HepG2 (cell line): ENCODE data around the gene RHOBTB3. TPM values are rescaled to one million over a fixed set of nuclear protein-coding genes. Genes with fewer than 3 reads are reported as not detected.

Experiments
- ATAC-seq: fragments of 200-7000 bp; cut with Tn5 transposase; 3 replicates; pipeline ENCODE4 v1.9.1; 2020; ENCODE audit warnings: mild to moderate bottlenecking, moderate library complexity
- BruUV-seq: library from RNA; stranded (reverse); fragments of 400-500 nt; replicated peaks from 2 replicates; lab custom pipeline; 2021; lab: Mats Ljungman, UMichigan
- CTCF ChIA-PET: fragments of 300-600 bp; formaldehyde crosslinking; extraction: SDS; loops from one replicate; lab custom pipeline; 2021; ENCODE audit warnings: low total read pairs, inconsistent platforms, low intra/inter-chr PET ratio; lab: Yijun Ruan, JAX
- POLR2A ChIA-PET: fragments of 350-600 bp; sonication (Branson Sonifier 250); formaldehyde crosslinking; loops from one replicate; lab custom pipeline; 2020; ENCODE audit warnings: antibody characterized with exemption, inconsistent platforms; lab: Yijun Ruan, JAX
- DNase-seq: peaks from one replicate; pipeline ENCODE4 v3.0.0-alpha.2; 2015; ENCODE audit warnings: low spot score
- FAIRE-seq: peaks from 3 replicates; lab custom pipeline; 2011; peaks lifted over from hg19 to GRCh38; lab: Jason Lieb, UNC
- H2AFZ ChIP-seq: one replicate; pipeline ENCODE4 v1.6.1; 2011; ENCODE audit warnings: low read length, inconsistent platforms
- H3K27ac ChIP-seq: fragments of 300-600 bp; 3 replicates; pipeline ENCODE4 v1.8.0; 2011; ENCODE audit warnings: mixed run types, mild to moderate bottlenecking, mixed read lengths, low read length, inconsistent platforms; ENCODE audit not compliant: insufficient read depth; ENCODE audit errors: extremely low read length
- H3K27me3 ChIP-seq, 2 experiments: fragments of 200-600 bp in 1 of 2; 2 replicates in 1 of 2; 3 replicates in 1 of 2; pipeline versions ENCODE4 v1.6.0 to v1.8.0; 2011; ENCODE audit warnings: low read length in 2 of 2, mild to moderate bottlenecking in 2 of 2, moderate library complexity in 2 of 2, inconsistent platforms in 1 of 2; ENCODE audit not compliant: insufficient read depth in 2 of 2, control insufficient read depth in 1 of 2
- H3K36me3 ChIP-seq, 2 experiments: fragments of 200-600 bp in 1 of 2; replicated peaks in 1 of 2; 2 replicates in 1 of 2; 3 replicates in 1 of 2; pipeline versions ENCODE4 v1.5.1 to v1.8.0; 2011; ENCODE audit warnings: low read length in 2 of 2, inconsistent platforms in 1 of 2; ENCODE audit not compliant: insufficient read depth in 2 of 2, control insufficient read depth in 1 of 2
- H3K4me1 ChIP-seq: 2 replicates; pipeline ENCODE4 v1.5.1; 2012; ENCODE audit warnings: low read length, inconsistent platforms; ENCODE audit not compliant: insufficient read depth
- H3K4me2 ChIP-seq: 2 replicates; pipeline ENCODE4 v1.6.0; 2011; ENCODE audit warnings: low read depth, low read length, inconsistent platforms
- H3K4me3 ChIP-seq, 3 experiments: fragments of 200-600 bp in 1 of 3; sonication (generic), shearing (Covaris generic) in 1 of 3; replicated peaks in 1 of 3; 2 replicates each; pipeline ENCODE4 v1.5.1; 2011 to 2016; ENCODE audit warnings: low read length in 3 of 3, inconsistent platforms in 2 of 3, low read depth in 2 of 3, mild to moderate bottlenecking in 2 of 3, control low read depth in 1 of 3, mixed read lengths in 1 of 3; ENCODE audit not compliant: insufficient read depth in 1 of 3
- H3K79me2 ChIP-seq: one replicate; pipeline ENCODE4 v1.6.1; 2011; ENCODE audit warnings: low read length, inconsistent platforms; ENCODE audit not compliant: insufficient read depth
- H3K9ac ChIP-seq: 2 replicates; pipeline ENCODE4 v1.6.0; 2011; ENCODE audit warnings: mild to moderate bottlenecking, low read depth, low read length, inconsistent platforms; ENCODE audit not compliant: insufficient read depth
- H3K9me3 ChIP-seq: 2 replicates; pipeline ENCODE4 v1.5.1; 2012; ENCODE audit warnings: mild to moderate bottlenecking, low read length
- H4K20me1 ChIP-seq: 2 replicates; pipeline ENCODE4 v1.6.0; 2011; ENCODE audit warnings: inconsistent platforms, mild to moderate bottlenecking, low read length, moderate library complexity; ENCODE audit not compliant: insufficient read depth
- HMG20A ChIP-seq: IDR thresholded peaks from 2 replicates; pipeline ENCODE4 v1.6.1; 2016; ENCODE audit warnings: borderline replicate concordance
- HNF4A ChIP-seq: sonication (generic); formaldehyde crosslinking; IDR thresholded peaks from 2 replicates; pipeline ENCODE4 v1.4.0; 2020; ENCODE audit warnings: missing genetic modification reagents
- KLF16 ChIP-seq, 2 experiments: sonication (generic) in 1 of 2; formaldehyde crosslinking in 1 of 2; IDR thresholded peaks; 2 replicates each; pipeline versions ENCODE4 v1.6.1 to v1.8.0; 2016 to 2023; ENCODE audit warnings: missing genetic modification reagents in 2 of 2, missing compliant biosample characterization in 1 of 2
- NBN ChIP-seq: fragments of 450-650 bp; conservative IDR thresholded peaks from 2 replicates; pipeline ENCODE4 v1.6.1; 2017
- TIGD3 ChIP-seq: sonication (generic); formaldehyde crosslinking; IDR thresholded peaks from 2 replicates; pipeline ENCODE4 v1.5.1; 2020; ENCODE audit warnings: mild to moderate bottlenecking, missing genetic modification reagents, borderline replicate concordance
- ZGPAT ChIP-seq: IDR thresholded peaks from 2 replicates; pipeline ENCODE4 v1.6.1; 2016; ENCODE audit warnings: mild to moderate bottlenecking
- ZMAT5 ChIP-seq: sonication (generic); formaldehyde crosslinking; IDR thresholded peaks from 2 replicates; pipeline ENCODE4 v1.5.0; 2020; ENCODE audit warnings: mild to moderate bottlenecking, low read depth, missing genetic modification reagents, borderline replicate concordance
- ZNF234 ChIP-seq: sonication (generic); formaldehyde crosslinking; conservative IDR thresholded peaks from 2 replicates; pipeline ENCODE4 v1.5.1; 2020; ENCODE audit warnings: mild to moderate bottlenecking, missing genetic modification reagents
- ZNF263 ChIP-seq: sonication (generic); formaldehyde crosslinking; IDR thresholded peaks from 2 replicates; pipeline ENCODE4 v1.4.0; 2020; ENCODE audit warnings: missing genetic modification reagents
- ZNF337 ChIP-seq: sonication (generic); formaldehyde crosslinking; IDR thresholded peaks from 2 replicates; pipeline ENCODE4 v1.5.1; 2020; ENCODE audit warnings: missing genetic modification reagents, low read depth, mild to moderate bottlenecking, borderline replicate concordance
- ZNF354B ChIP-seq: sonication (generic); formaldehyde crosslinking; IDR thresholded peaks from 2 replicates; pipeline ENCODE4 v1.8.0; 2022; ENCODE audit warnings: mild to moderate bottlenecking, missing genetic modification reagents
- ZNF44 ChIP-seq: sonication (generic); formaldehyde crosslinking; IDR thresholded peaks from 2 replicates; pipeline ENCODE4 v1.5.1; 2020; ENCODE audit warnings: mild to moderate bottlenecking, missing genetic modification reagents
- ZNF776 ChIP-seq: sonication (generic); formaldehyde crosslinking; IDR thresholded peaks from 2 replicates; pipeline ENCODE4 v1.4.0; 2020; ENCODE audit warnings: mild to moderate bottlenecking, missing genetic modification reagents
- ZNF780A ChIP-seq: sonication (generic); formaldehyde crosslinking; IDR thresholded peaks from 2 replicates; pipeline ENCODE4 v1.8.0; 2022; ENCODE audit warnings: mild to moderate bottlenecking, missing genetic modification reagents, moderate library complexity
- WGBS: methylation state at CpG from one replicate; pipeline ENCODE4 v1.1.6; 2017; ENCODE audit warnings: low lambda C conversion rate; 5-methylcytosine and 5-hydroxymethylcytosine counted together
- in situ Hi-C: cut with HindIII; loops from 2 replicates; pipeline ENCODE4 v1.10.0; 2017; ENCODE audit warnings: low pct_unique_long_range_greater_than_20kb; ENCODE audit not compliant: extremely low pct_ligation_motif_present
- intact Hi-C: fragments of 100-400 bp; cut with micrococcal nuclease; formaldehyde crosslinking; loops from one replicate; pipeline ENCODE4 v1.10.0; 2022; ENCODE audit not compliant: unreplicated experiment
- polyA plus RNA-seq, 8 experiments: library from polyadenylated mRNA; depleted of rRNA in 3 of 8; stranded (reverse) in 7 of 8; unstranded in 1 of 8; fragments of >200 nt; fragmentation: Illumina TruSeq in 4 of 8; extraction: Trizol in 4 of 8; gene quantifications; 2 replicates each; pipeline versions ENCODE4 v1.2.1 to v1.2.3, GENCODE V29; 2011 to 2016; ENCODE audit warnings: low read depth in 4 of 8, missing spikeins in 1 of 8, mixed read lengths in 1 of 8; ENCODE audit not compliant: insufficient read depth in 1 of 8
- total RNA-seq, 5 experiments: library from RNA; depleted of rRNA; stranded (reverse); fragments of >200 nt; fragmentation: Illumina TruSeq; extraction: Trizol; gene quantifications; 2 replicates each; pipeline ENCODE4 v1.2.3, GENCODE V29; 2016; ENCODE audit warnings: low read depth in 1 of 5

Gene RHOBTB3
- total and polyA plus RNA-seq, 2 of the 13 experiments (the other 11 are each of a cell fraction or from before 2014, with no cell fraction given), result 31.6 to 35.4 TPM

- DNase-seq, result no peak
- WGBS, result 96% methylated on average over 2 of the region's 2 CpGs
These were observed 12.1 kb downstream of the RHOBTB3 start for GRCh38 chr5:95743232-95743631.

More at GRCh38 chr5:95743232-95743631, 12.1 kb downstream of the RHOBTB3 start:
- H3K9me3 ChIP-seq, result no peaks in the 10 kb centered on the region
- no peak for FAIRE-seq
- CTCF ChIA-PET, result no interaction called here
- H3K4me2 ChIP-seq, result no peak overlapping the region
- H2AFZ ChIP-seq, result no peak overlapping the region
- H3K27me3 ChIP-seq, result no peaks in the 10 kb centered on the region
- BruUV-seq, result no TSS peak
- H3K27ac ChIP-seq, result no peak overlapping the region
- in situ Hi-C loops, result no loop called here
- H3K79me2 ChIP-seq, result no peaks in the 10 kb centered on the region
- H3K4me3 ChIP-seq, result no peak overlapping the region
- POLR2A ChIA-PET, result no interaction called here
- no peak for ATAC-seq
- no peak overlapping the region for H3K9ac ChIP-seq
- H4K20me1 ChIP-seq, result no peaks in the 10 kb centered on the region
- peaks cover 2 to 17% of the 10 kb centered on the region in 2 experiments; a peak in 3 of 5 replicates for H3K36me3 ChIP-seq
- intact Hi-C loops, result no loop called here
- H3K4me1 ChIP-seq, result peaks cover 3% of the 10 kb centered on the region; the same call in 1 of the 2 replicates
- no peak for TF ChIP-seq ZNF44
- no peak for TF ChIP-seq HNF4A (CRISPR knock-in tag)
- TF ChIP-seq ZGPAT (CRISPR knock-in tag), result no peak
- TF ChIP-seq HMG20A (CRISPR knock-in tag), result no peak
- no peak for TF ChIP-seq ZNF780A
- no peak for TF ChIP-seq ZNF263 (CRISPR knock-in tag)
- TF ChIP-seq ZNF337 (CRISPR knock-in tag), result no peak
- no peak for TF ChIP-seq NBN
- no peak for TF ChIP-seq ZMAT5
- no peak for TF ChIP-seq KLF16 (CRISPR knock-in tag; IDR thresholded peaks at IDR 0.05)
- TF ChIP-seq ZNF354B, result no peak
- TF ChIP-seq ZNF776 (CRISPR knock-in tag), result no peak
- no peak for TF ChIP-seq TIGD3 (CRISPR knock-in tag)
- no peak for TF ChIP-seq ZNF234 (CRISPR knock-in tag)
